SK-N-SH treated with all-trans-retinoic acid at 6 μM for 48 hours (cell line): ENCODE measurements around the gene JPT2.

Source experiments
- CSDC2 ChIP-seq: fragments of 250-450 bp; sonication (Bioruptor Pico); IDR thresholded peaks from 2 replicates; pipeline ENCODE4 v1.5.0; 2020; ENCODE audit warnings: mild to moderate bottlenecking, moderate library complexity
- CSRNP3 ChIP-seq: fragments of 250-450 bp; sonication (Bioruptor Pico); IDR thresholded peaks from 2 replicates; pipeline ENCODE4 v1.5.1; 2021; ENCODE audit warnings: mild to moderate bottlenecking, moderate library complexity
- SNAI2 ChIP-seq: fragments of 250-450 bp; sonication (Bioruptor Pico); IDR thresholded peaks from 2 replicates; pipeline ENCODE4 v1.5.0; 2020; ENCODE audit warnings: mild to moderate bottlenecking, moderate library complexity
- TCF4 ChIP-seq: fragments of 250-450 bp; sonication (Bioruptor Pico); IDR thresholded peaks from 2 replicates; pipeline ENCODE4 v1.8.0; 2021; ENCODE audit warnings: mild to moderate bottlenecking, moderate library complexity, borderline replicate concordance
- ZC3H10 ChIP-seq: fragments of 250-450 bp; sonication (Bioruptor Pico); IDR thresholded peaks from 2 replicates; pipeline ENCODE4 v1.5.1; 2021; ENCODE audit warnings: mild to moderate bottlenecking, moderate library complexity
- ZFP30 ChIP-seq: fragments of 450-650 bp; formaldehyde crosslinking; IDR thresholded peaks from 2 replicates; pipeline ENCODE4 v1.5.0; 2022; ENCODE audit warnings: mild to moderate bottlenecking, moderate library complexity
- ZNF565 ChIP-seq: fragments of 450-650 bp; formaldehyde crosslinking; conservative IDR thresholded peaks from 2 replicates; pipeline ENCODE4 v1.5.0; 2020; ENCODE audit warnings: low read depth, mild to moderate bottlenecking, moderate library complexity
- ZNF70 ChIP-seq: fragments of 450-650 bp; formaldehyde crosslinking; IDR thresholded peaks from 2 replicates; pipeline ENCODE4 v1.5.0; 2020; ENCODE audit warnings: mild to moderate bottlenecking, moderate library complexity
- ZNF8 ChIP-seq: fragments of 450-650 bp; formaldehyde crosslinking; IDR thresholded peaks from 2 replicates; pipeline ENCODE4 v1.5.0; 2020; ENCODE audit warnings: mild to moderate bottlenecking, moderate library complexity
- TF ChIP-seq, protein P1 (sequence below): fragments of 250-450 bp; sonication (Bioruptor Pico); IDR thresholded peaks from 2 replicates; pipeline ENCODE4 v1.5.1; 2020; ENCODE audit warnings: low read depth, mild to moderate bottlenecking, moderate library complexity

DNA sequence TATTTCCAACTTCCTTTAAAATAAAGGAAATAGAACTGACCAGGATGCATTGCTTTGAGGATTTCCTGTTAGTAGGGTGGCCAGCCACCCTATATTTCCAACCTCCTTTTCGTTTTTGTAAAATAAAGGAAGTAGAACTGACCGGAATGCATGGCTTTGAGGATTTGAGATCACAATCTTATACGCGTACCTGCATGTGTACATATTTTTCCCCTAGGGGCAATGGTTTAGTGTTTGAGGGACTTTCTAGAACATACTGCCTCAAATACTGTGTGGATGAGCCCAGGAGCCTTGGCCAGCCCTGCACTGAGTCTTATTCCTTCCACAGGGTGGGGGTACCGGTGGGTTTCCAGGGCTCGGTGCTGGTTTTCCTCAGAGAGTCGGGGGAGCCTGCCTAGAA is 53.5 kb downstream of the JPT2 start:
- TF ChIP-seq ZNF8 (CRISPR knock-in tag), result no peak
- TF ChIP-seq, protein P1, sequence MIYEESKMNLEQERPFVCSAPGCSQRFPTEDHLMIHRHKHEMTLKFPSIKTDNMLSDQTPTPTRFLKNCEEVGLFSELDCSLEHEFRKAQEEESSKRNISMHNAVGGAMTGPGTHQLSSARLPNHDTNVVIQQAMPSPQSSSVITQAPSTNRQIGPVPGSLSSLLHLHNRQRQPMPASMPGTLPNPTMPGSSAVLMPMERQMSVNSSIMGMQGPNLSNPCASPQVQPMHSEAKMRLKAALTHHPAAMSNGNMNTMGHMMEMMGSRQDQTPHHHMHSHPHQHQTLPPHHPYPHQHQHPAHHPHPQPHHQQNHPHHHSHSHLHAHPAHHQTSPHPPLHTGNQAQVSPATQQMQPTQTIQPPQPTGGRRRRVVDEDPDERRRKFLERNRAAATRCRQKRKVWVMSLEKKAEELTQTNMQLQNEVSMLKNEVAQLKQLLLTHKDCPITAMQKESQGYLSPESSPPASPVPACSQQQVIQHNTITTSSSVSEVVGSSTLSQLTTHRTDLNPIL (CRISPR knock-in tag), result no peak
- no peak for TF ChIP-seq ZNF565 (CRISPR knock-in tag)
- TF ChIP-seq CSRNP3 (CRISPR knock-in tag), result no peak
- TF ChIP-seq SNAI2, result no peak
- TF ChIP-seq CSDC2 (CRISPR knock-in tag), result no peak
- TF ChIP-seq ZFP30, result no peak
- TF ChIP-seq TCF4 (CRISPR knock-in tag), result no peak
- no peak for TF ChIP-seq ZNF70 (CRISPR knock-in tag)
- no peak for TF ChIP-seq ZC3H10 (CRISPR knock-in tag)
